ENCODE results near the gene CDK14.

- no peak for TF ChIP-seq TAF1 (IDR thresholded peaks at IDR 0.05; ENCODE audit: borderline replicate concordance, insufficient read depth, low read length)
- no peak for TF ChIP-seq POLR2AphosphoS5 (IDR thresholded peaks at IDR 0.05; ENCODE audit: low read depth, low read length)
- TF ChIP-seq FOXP2 (optimal IDR thresholded peaks at IDR 0.05; ENCODE audit: borderline replicate concordance, extremely low read depth, extremely low read length, insufficient read depth) = no peak
Observed at GRCh38 chr7:90701771-90702170, 105.7 kb downstream of the CDK14 start.

All from PFSK-1 (cell line).